ENCODE data around the gene CLIP1.

GRCh38 chr12:122403115-122403770 is 19.2 kb downstream of the CLIP1 start:
- TF ChIP-seq CTCF (IDR thresholded peaks at IDR 0.05 in 4 of 5, conservative IDR thresholded peaks at IDR 0.05 in 1 of 5) (no peak), POLR2A (IDR thresholded peaks at IDR 0.05) (no peak)

Measured in gastrocnemius medialis (tissue), 4 donors.